SU-DHL-6 (cell line): ENCODE data around the gene ATXN1L.

Source experiments
- H2AFZ ChIP-seq: fragments of 200-600 bp; sonication (generic); 2 replicates; pipeline ENCODE4 v1.6.1; 2014; ENCODE audit warnings: low read depth, mild to moderate bottlenecking, moderate library complexity, mixed read lengths, antibody characterized with exemption, low read length; ENCODE audit not compliant: severe bottlenecking
- H3F3A ChIP-seq: fragments of 200-600 bp; shearing (Covaris generic); 2 replicates; pipeline ENCODE4 v1.6.0; 2016; ENCODE audit warnings: antibody characterized with exemption, mild to moderate bottlenecking; ENCODE audit not compliant: insufficient read depth
- H3K27ac ChIP-seq: fragments of 200-600 bp; sonication (generic); 2 replicates; pipeline ENCODE4 v1.5.1; 2016; ENCODE audit warnings: low read depth, mild to moderate bottlenecking, low read length, moderate library complexity, mixed read lengths
- H3K27me3 ChIP-seq: fragments of 200-600 bp; sonication (generic), shearing (Covaris generic); 2 replicates; pipeline ENCODE4 v1.6.0; 2014; ENCODE audit warnings: mild to moderate bottlenecking, low read length
- H3K36me3 ChIP-seq: fragments of 200-600 bp; sonication (generic); 2 replicates; pipeline ENCODE4 v1.6.1; 2014; ENCODE audit warnings: mild to moderate bottlenecking, low read length, mixed read lengths
- H3K4me2 ChIP-seq: fragments of 300-600, 200-600 bp; shearing (Covaris generic), sonication (generic); 2 replicates; pipeline ENCODE4 v1.6.0; 2014; ENCODE audit warnings: low read length, low read depth, mild to moderate bottlenecking; ENCODE audit not compliant: poor library complexity, severe bottlenecking
- H3K4me3 ChIP-seq: fragments of 200-600 bp; sonication (generic); 2 replicates; pipeline ENCODE4 v1.5.1; 2014; ENCODE audit warnings: antibody characterized with exemption, low read length, mild to moderate bottlenecking, mixed read lengths; ENCODE audit not compliant: insufficient read depth, poor library complexity, severe bottlenecking
- H3K79me2 ChIP-seq: fragments of 200-600 bp; sonication (generic); 2 replicates; pipeline ENCODE4 v1.6.1; 2014; ENCODE audit warnings: mild to moderate bottlenecking, low read length, moderate library complexity; ENCODE audit not compliant: insufficient read depth
- H3K9ac ChIP-seq: fragments of 200-600 bp; sonication (generic); 2 replicates; pipeline ENCODE4 v1.7.0; 2014; ENCODE audit warnings: mild to moderate bottlenecking, low read length
- H3K9me2 ChIP-seq: fragments of 200-600 bp; sonication (generic); replicated peaks from 2 replicates; pipeline ENCODE4 v1.6.1; 2014; ENCODE audit warnings: low read length; ENCODE audit not compliant: insufficient read depth
- H3K9me3 ChIP-seq: fragments of 200-600 bp; sonication (generic); 2 replicates; pipeline ENCODE4 v1.6.1; 2014; ENCODE audit warnings: low read length, mixed read lengths; ENCODE audit not compliant: insufficient read depth
- H4K20me1 ChIP-seq: fragments of 200-600 bp; sonication (generic); 2 replicates; pipeline ENCODE4 v1.6.1; 2014; ENCODE audit warnings: low read depth, mild to moderate bottlenecking, antibody characterized with exemption, low read length, moderate library complexity, mixed read lengths
- EZH2phosphoT487 ChIP-seq: fragments of 200-600 bp; sonication (generic), shearing (Covaris generic); conservative IDR thresholded peaks from 2 replicates; pipeline ENCODE4 v1.6.1; 2018; ENCODE audit warnings: mild to moderate bottlenecking, antibody characterized with exemption, low read length, moderate library complexity, mixed read lengths
- TF ChIP-seq, protein P1 (sequence below): fragments of 200-600 bp; sonication (generic); IDR thresholded peaks from one replicate; pipeline ENCODE4 v1.5.1; 2017; ENCODE audit warnings: antibody characterized with exemption, mild to moderate bottlenecking, low read length, moderate library complexity; ENCODE audit not compliant: insufficient read depth, poor library complexity, severe bottlenecking

ATXN1L gene

DNA sequence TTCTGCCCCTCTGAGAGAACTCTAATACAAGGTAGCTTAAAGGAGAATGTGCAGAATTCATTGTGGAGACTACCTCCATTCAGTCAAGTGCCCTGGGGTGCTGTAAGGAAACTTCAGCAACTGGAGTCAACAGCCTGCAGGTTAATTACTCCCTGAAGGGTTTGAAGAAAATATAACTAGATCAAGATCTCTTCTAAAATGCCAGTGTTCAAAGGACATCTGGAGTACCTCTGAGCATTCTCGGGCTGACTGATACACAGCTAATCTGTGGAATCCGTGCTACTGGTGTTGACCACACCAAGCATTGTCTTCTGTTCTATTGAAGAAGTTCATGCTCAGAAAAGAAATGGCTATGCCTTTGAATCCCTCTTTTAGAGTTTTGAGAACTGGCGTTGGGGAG is 11.5 kb upstream of the ATXN1L start:
- H4K20me1 ChIP-seq, result no peaks in the 10 kb centered on the region
- no peaks in the 10 kb centered on the region for H3K9me3 ChIP-seq
- H3K9me2 ChIP-seq, result no peaks in the 10 kb centered on the region
- no peak overlapping the region for H3K4me3 ChIP-seq
- TF ChIP-seq, protein P1, sequence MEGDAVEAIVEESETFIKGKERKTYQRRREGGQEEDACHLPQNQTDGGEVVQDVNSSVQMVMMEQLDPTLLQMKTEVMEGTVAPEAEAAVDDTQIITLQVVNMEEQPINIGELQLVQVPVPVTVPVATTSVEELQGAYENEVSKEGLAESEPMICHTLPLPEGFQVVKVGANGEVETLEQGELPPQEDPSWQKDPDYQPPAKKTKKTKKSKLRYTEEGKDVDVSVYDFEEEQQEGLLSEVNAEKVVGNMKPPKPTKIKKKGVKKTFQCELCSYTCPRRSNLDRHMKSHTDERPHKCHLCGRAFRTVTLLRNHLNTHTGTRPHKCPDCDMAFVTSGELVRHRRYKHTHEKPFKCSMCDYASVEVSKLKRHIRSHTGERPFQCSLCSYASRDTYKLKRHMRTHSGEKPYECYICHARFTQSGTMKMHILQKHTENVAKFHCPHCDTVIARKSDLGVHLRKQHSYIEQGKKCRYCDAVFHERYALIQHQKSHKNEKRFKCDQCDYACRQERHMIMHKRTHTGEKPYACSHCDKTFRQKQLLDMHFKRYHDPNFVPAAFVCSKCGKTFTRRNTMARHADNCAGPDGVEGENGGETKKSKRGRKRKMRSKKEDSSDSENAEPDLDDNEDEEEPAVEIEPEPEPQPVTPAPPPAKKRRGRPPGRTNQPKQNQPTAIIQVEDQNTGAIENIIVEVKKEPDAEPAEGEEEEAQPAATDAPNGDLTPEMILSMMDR, result no peak
- TF ChIP-seq EZH2phosphoT487, result no peak
- no peaks in the 10 kb centered on the region for H3K36me3 ChIP-seq
- H3K4me2 ChIP-seq, result no peak overlapping the region
- H2AFZ ChIP-seq, result no peak overlapping the region
- no peak overlapping the region for H3K9ac ChIP-seq
- no peaks in the 10 kb centered on the region for H3K27me3 ChIP-seq
- H3K79me2 ChIP-seq, result no peaks in the 10 kb centered on the region
- H3F3A ChIP-seq, result no peaks in the 10 kb centered on the region
- H3K27ac ChIP-seq, result no peak overlapping the region

GRCh38 chr16:71837150-71837549 is 8.6 kb upstream of the ATXN1L start:
- Histone ChIP-seq H2AFZ (no peak overlapping the region), H3F3A (no peaks in the 10 kb centered on the region), H3K9ac (no peak overlapping the region)

GRCh38 chr16:71840052-71840451 is 5.7 kb upstream of the ATXN1L start:
- Histone ChIP-seq H3K4me2 (no peak overlapping the region), H3K9me2 (no peaks in the 10 kb centered on the region), H3K79me2 (no peaks in the 10 kb centered on the region), H3K9me3 (no peaks in the 10 kb centered on the region), H3K36me3 (no peaks in the 10 kb centered on the region), H4K20me1 (no peaks in the 10 kb centered on the region), H3K9ac (no peak overlapping the region), H3F3A (0 out of 2 replicates have a peak, but pooled peaks cover 13% of the 10 kb centered on the region), H2AFZ (no peak overlapping the region), H3K4me3 (no peak overlapping the region), H3K27ac (no peak overlapping the region), H3K27me3 (no peaks in the 10 kb centered on the region)
- TF ChIP-seq EZH2phosphoT487, result no peak
- TF ChIP-seq, protein P1, result no peak

More at GRCh38 chr16:71837150-71837549, 8.6 kb upstream of the ATXN1L start:
- no peak overlapping the region for H3K4me3 ChIP-seq
- H3K36me3 ChIP-seq, result no peaks in the 10 kb centered on the region
- no peaks in the 10 kb centered on the region for H3K9me3 ChIP-seq
- no peaks in the 10 kb centered on the region for H3K27me3 ChIP-seq
- no peaks in the 10 kb centered on the region for H3K79me2 ChIP-seq
- H3K27ac ChIP-seq, result no peak overlapping the region
- H4K20me1 ChIP-seq, result no peaks in the 10 kb centered on the region
- no peak overlapping the region for H3K4me2 ChIP-seq
- H3K9me2 ChIP-seq, result no peaks in the 10 kb centered on the region
- no peak for TF ChIP-seq EZH2phosphoT487
- TF ChIP-seq, protein P1, result no peak
